ENCODE results near the gene IFNG.

Gene IFNG

GRCh38 chr12:68154779-68155178, 4.8 kb downstream of the IFNG start:
- no peak overlapping the region for H3K4me3 ChIP-seq (ENCODE audit: low read length)
- TF ChIP-seq CTCF (IDR thresholded peaks at IDR 0.05; ENCODE audit: insufficient read depth, low read depth, low read length, missing control alignments), result no peak
- no peak for DNase-seq (ENCODE audit: low read depth)

GRCh38 chr12:68148261-68148951, 11.1 kb downstream of the IFNG start:
- no peak for TF ChIP-seq CTCF (IDR thresholded peaks at IDR 0.05; ENCODE audit: insufficient read depth, low read depth, low read length, missing control alignments)
- DNase-seq (ENCODE audit: low read depth), result no peak
- H3K4me3 ChIP-seq (ENCODE audit: low read length), result no peak overlapping the region

- no peak for TF ChIP-seq CTCF (IDR thresholded peaks at IDR 0.05; ENCODE audit: insufficient read depth, low read depth, low read length, missing control alignments)
- no peak for DNase-seq (ENCODE audit: low read depth)
- H3K4me3 ChIP-seq (ENCODE audit: low read length), result no peak overlapping the region
These were observed 19.0 kb downstream of the IFNG start for GRCh38 chr12:68140556-68140955.

GRCh38 chr12:68139941-68140340, 19.6 kb downstream of the IFNG start:
- H3K4me3 ChIP-seq (ENCODE audit: low read length), result no peak overlapping the region
- no peak for TF ChIP-seq CTCF (IDR thresholded peaks at IDR 0.05; ENCODE audit: insufficient read depth, low read depth, low read length, missing control alignments)
- DNase-seq (ENCODE audit: low read depth), result no peak

- H3K4me3 ChIP-seq (ENCODE audit: low read length), result no peak overlapping the region
- no peak for DNase-seq (ENCODE audit: low read depth)
- no peak for TF ChIP-seq CTCF (IDR thresholded peaks at IDR 0.05; ENCODE audit: insufficient read depth, low read depth, low read length, missing control alignments)
These were observed 20.5 kb downstream of the IFNG start for GRCh38 chr12:68139001-68139400.

GRCh38 chr12:68138480-68138879, 21.1 kb downstream of the IFNG start:
- no peak for TF ChIP-seq CTCF (IDR thresholded peaks at IDR 0.05; ENCODE audit: insufficient read depth, low read depth, low read length, missing control alignments)
- no peak for DNase-seq (ENCODE audit: low read depth)
- H3K4me3 ChIP-seq (ENCODE audit: low read length), result no peak overlapping the region

- no peak overlapping the region for H3K4me3 ChIP-seq (ENCODE audit: low read length)
- no peak for TF ChIP-seq CTCF (IDR thresholded peaks at IDR 0.05; ENCODE audit: insufficient read depth, low read depth, low read length, missing control alignments)
- DNase-seq (ENCODE audit: low read depth), result no peak
These were observed 22.2 kb downstream of the IFNG start for GRCh38 chr12:68137335-68137830.
